GM12878 (cell line): Measurements from ENCODE around the gene NAT8L. TPM values are rescaled to one million over a fixed set of nuclear protein-coding genes. Genes with fewer than 3 reads are reported as not detected.

ENCODE experiments used
- ATAC-seq: fragments of 200-7000 bp; cut with Tn5 transposase; 3 replicates; pipeline ENCODE4 v1.9.1; 2020; ENCODE audit warnings: mild to moderate bottlenecking, moderate library complexity
- BruUV-seq: library from RNA; stranded (reverse); fragments of 400-500 nt; replicated peaks from 2 replicates; lab custom pipeline; 2021; lab: Mats Ljungman, UMichigan
- CTCF ChIA-PET: fragments of 300-600 bp; sonication (Branson Sonifier 250); formaldehyde crosslinking; extraction: SDS; loops from one replicate; lab custom pipeline; 2021; ENCODE audit warnings: inconsistent platforms; lab: Yijun Ruan, JAX
- POLR2A ChIA-PET: fragments of 350-600 bp; formaldehyde crosslinking; extraction: SDS; loops from one replicate; lab custom pipeline; 2021; ENCODE audit warnings: inconsistent platforms; lab: Charles Lee
- RAD21 ChIA-PET: fragments of 300-600 bp; sonication (Branson Sonifier 250); formaldehyde crosslinking; loops from one replicate; lab custom pipeline; 2023; ENCODE audit warnings: antibody characterized with exemption; ENCODE audit not compliant: unreplicated experiment; lab: Charles Lee
- SMC1A ChIA-PET: fragments of 300-600 bp; sonication (Branson Sonifier 250); formaldehyde crosslinking; loops from one replicate; lab custom pipeline; 2023; ENCODE audit not compliant: unreplicated experiment, uncharacterized antibody; lab: Charles Lee
- DNase-seq: peaks from one replicate; pipeline ENCODE4 v3.0.0-alpha.2; 2011; ENCODE audit warnings: low read depth, low spot score
- FAIRE-seq: peaks from 3 replicates; lab custom pipeline; 2011; peaks lifted over from hg19 to GRCh38; lab: Jason Lieb, UNC
- H2AFZ ChIP-seq: 2 replicates; pipeline ENCODE4 v1.6.0; 2011; ENCODE audit warnings: low read depth, low read length, control low read depth; ENCODE audit not compliant: control insufficient read depth
- H3K27ac ChIP-seq: 2 replicates; pipeline ENCODE4 v1.5.1; 2011; ENCODE audit warnings: control low read depth; ENCODE audit not compliant: control insufficient read depth, insufficient read depth
- H3K27me3 ChIP-seq, 2 experiments: replicated peaks in 1 of 2; 2 replicates each; pipeline versions ENCODE4 v1.6.0 to v1.6.1; 2011; ENCODE audit warnings: low read length in 1 of 2; ENCODE audit not compliant: control insufficient read depth in 2 of 2, insufficient read depth in 2 of 2
- H3K36me3 ChIP-seq, 2 experiments: 2 replicates each; pipeline ENCODE4 v1.5.1; 2011; ENCODE audit warnings: low read length in 1 of 2; ENCODE audit not compliant: control insufficient read depth in 2 of 2, insufficient read depth in 2 of 2
- H3K4me1 ChIP-seq: 2 replicates; pipeline ENCODE4 v1.6.1; 2011; ENCODE audit warnings: mild to moderate bottlenecking, low read length, moderate library complexity, mixed read lengths; ENCODE audit not compliant: control insufficient read depth, insufficient read depth
- H3K4me2 ChIP-seq: 2 replicates; pipeline ENCODE4 v1.6.0; 2011; ENCODE audit warnings: control low read depth; ENCODE audit not compliant: control insufficient read depth, insufficient read depth
- H3K4me3 ChIP-seq: fragments of 200-600 bp; sonication (generic); 2 replicates; pipeline ENCODE4 v1.5.1; 2016
- H3K79me2 ChIP-seq: 2 replicates; pipeline ENCODE4 v1.6.0; 2011; ENCODE audit warnings: low read length; ENCODE audit not compliant: control insufficient read depth, insufficient read depth
- H3K9ac ChIP-seq: 2 replicates; pipeline ENCODE4 v1.8.0; 2011; ENCODE audit warnings: low read length, control low read depth, mixed read lengths; ENCODE audit not compliant: control insufficient read depth, insufficient read depth
- H3K9me3 ChIP-seq: replicated peaks from 3 replicates; pipeline ENCODE4 v1.5.1; 2011; ENCODE audit warnings: mild to moderate bottlenecking, low read length; ENCODE audit not compliant: control insufficient read depth, insufficient read depth
- H4K20me1 ChIP-seq: 2 replicates; pipeline ENCODE4 v1.6.0; 2011; ENCODE audit not compliant: control insufficient read depth, insufficient read depth
- PML ChIP-seq: IDR thresholded peaks from 2 replicates; pipeline ENCODE4 v1.6.1; 2012; ENCODE audit warnings: low read length, inconsistent platforms
- RAD51 ChIP-seq: fragments of 450-650 bp; IDR thresholded peaks from 2 replicates; pipeline ENCODE4 v1.6.1; 2016; ENCODE audit warnings: moderate library complexity, mild to moderate bottlenecking, inconsistent platforms
- SIN3A ChIP-seq: IDR thresholded peaks from 2 replicates; pipeline ENCODE4 v1.6.1; 2012; ENCODE audit warnings: low read depth, low read length, improper control_type of control experiment
- SMC3 ChIP-seq: IDR thresholded peaks from 2 replicates; pipeline ENCODE4 v1.6.1; 2011; ENCODE audit warnings: low read length, improper control_type of control experiment, borderline replicate concordance
- TCF7 ChIP-seq: IDR thresholded peaks from 2 replicates; pipeline ENCODE4 v1.6.1; 2014; ENCODE audit warnings: antibody characterized with exemption, borderline replicate concordance
- WGBS: methylation state at CpG from one replicate; pipeline ENCODE4 v1.1.6; 2016; ENCODE audit warnings: low lambda C conversion rate; ENCODE audit not compliant: insufficient replicate concordance, insufficient coverage; ENCODE audit errors: missing lambda C conversion rate; 5-methylcytosine and 5-hydroxymethylcytosine counted together
- in situ Hi-C: fragments of 300-500 bp; cut with MboI; formaldehyde crosslinking; loops from 9 replicates; pipeline ENCODE4 v1.14.3; 2018; ENCODE audit warnings: mixed read lengths
- intact Hi-C: fragments of 100-400 bp; cut with micrococcal nuclease; formaldehyde crosslinking; loops from one replicate; pipeline ENCODE4 v1.14.2; 2022; ENCODE audit not compliant: unreplicated experiment
- polyA plus RNA-seq, 11 experiments: library from polyadenylated mRNA; depleted of rRNA in 4 of 11; unstranded in 6 of 11; stranded (reverse) in 5 of 11; fragments of >200 nt; fragmentation: Nextera tagmentation in 4 of 11; fragmentation: Illumina TruSeq in 1 of 11; extraction: Ambion mirVana in 4 of 11; extraction: Trizol in 1 of 11; gene quantifications; 1 replicate in 1 of 11; 2 replicates in 10 of 11; pipeline versions ENCODE4 v1.2.1 to v1.2.3, GENCODE V29; 2011 to 2016; ENCODE audit warnings: inconsistent platforms in 2 of 11, missing spikeins in 2 of 11, low read depth in 1 of 11
- total RNA-seq, 4 experiments: library from RNA; depleted of rRNA in 3 of 4; stranded (reverse); fragments of >200 nt in 3 of 4; fragmentation: Illumina TruSeq in 1 of 4; extraction: Trizol in 1 of 4; gene quantifications; 2 replicates each; pipeline versions ENCODE4 v1.2.1 to v1.2.3, GENCODE V29; 2013 to 2021
- TF ChIP-seq, protein P1 (sequence below): fragments of 450-650 bp; IDR thresholded peaks from 2 replicates; pipeline ENCODE4 v1.6.1; 2017; ENCODE audit warnings: mild to moderate bottlenecking
- TF ChIP-seq, protein P2 (sequence below): fragments of 450-650 bp; IDR thresholded peaks from 2 replicates; pipeline ENCODE4 v1.6.1; 2017; ENCODE audit warnings: low read depth, mild to moderate bottlenecking, moderate library complexity

The NAT8L gene
- total and polyA plus RNA-seq, 10 of the 15 experiments (the other 5 are each of a cell fraction or from before 2014, with no cell fraction given), result 0.01 to 0.31 (median 0.11) TPM; not detected in 5

DNA sequence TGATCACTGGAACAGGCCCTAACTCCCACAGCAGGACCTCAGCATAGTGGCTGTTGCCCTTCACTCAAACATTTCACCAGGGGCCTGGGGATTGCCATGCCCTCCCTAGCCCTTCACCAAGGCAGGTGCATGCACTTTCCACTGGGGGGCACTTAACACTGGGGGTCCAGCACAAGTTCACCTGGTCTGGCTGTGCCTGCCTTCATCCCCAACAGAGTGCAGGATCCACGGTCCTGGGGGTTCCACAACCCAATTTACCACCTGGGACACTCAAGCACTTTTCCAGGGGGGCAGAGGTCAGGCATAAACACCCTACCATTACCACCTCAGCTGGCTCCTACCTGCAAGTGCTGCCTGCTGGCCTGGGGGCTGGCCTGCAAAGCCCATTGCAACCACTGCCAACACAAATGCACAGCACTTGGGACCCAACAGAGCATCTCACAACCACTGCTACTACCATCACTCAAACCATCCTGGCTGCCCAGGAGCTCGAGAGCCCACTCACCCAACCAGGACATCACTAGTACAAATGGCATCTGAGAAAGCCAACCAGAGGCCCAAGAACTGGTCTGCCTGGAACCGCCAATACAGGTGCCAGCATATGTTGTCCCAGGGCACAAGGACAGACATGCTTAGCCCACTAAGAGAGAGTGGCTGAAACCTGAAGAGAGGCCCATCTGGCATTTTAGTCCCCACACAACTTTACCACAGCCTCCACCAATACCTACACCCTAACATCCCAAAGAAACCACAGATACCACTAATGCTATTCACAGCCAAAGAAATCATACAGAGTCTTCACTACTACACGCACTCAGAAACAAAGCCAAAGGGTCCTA, 43.1 kb downstream of the NAT8L start (continued):
- no peak for TF ChIP-seq SMC3
- TF ChIP-seq, protein P1, sequence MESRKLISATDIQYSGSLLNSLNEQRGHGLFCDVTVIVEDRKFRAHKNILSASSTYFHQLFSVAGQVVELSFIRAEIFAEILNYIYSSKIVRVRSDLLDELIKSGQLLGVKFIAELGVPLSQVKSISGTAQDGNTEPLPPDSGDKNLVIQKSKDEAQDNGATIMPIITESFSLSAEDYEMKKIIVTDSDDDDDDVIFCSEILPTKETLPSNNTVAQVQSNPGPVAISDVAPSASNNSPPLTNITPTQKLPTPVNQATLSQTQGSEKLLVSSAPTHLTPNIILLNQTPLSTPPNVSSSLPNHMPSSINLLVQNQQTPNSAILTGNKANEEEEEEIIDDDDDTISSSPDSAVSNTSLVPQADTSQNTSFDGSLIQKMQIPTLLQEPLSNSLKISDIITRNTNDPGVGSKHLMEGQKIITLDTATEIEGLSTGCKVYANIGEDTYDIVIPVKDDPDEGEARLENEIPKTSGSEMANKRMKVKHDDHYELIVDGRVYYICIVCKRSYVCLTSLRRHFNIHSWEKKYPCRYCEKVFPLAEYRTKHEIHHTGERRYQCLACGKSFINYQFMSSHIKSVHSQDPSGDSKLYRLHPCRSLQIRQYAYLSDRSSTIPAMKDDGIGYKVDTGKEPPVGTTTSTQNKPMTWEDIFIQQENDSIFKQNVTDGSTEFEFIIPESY, result no peak

DNA sequence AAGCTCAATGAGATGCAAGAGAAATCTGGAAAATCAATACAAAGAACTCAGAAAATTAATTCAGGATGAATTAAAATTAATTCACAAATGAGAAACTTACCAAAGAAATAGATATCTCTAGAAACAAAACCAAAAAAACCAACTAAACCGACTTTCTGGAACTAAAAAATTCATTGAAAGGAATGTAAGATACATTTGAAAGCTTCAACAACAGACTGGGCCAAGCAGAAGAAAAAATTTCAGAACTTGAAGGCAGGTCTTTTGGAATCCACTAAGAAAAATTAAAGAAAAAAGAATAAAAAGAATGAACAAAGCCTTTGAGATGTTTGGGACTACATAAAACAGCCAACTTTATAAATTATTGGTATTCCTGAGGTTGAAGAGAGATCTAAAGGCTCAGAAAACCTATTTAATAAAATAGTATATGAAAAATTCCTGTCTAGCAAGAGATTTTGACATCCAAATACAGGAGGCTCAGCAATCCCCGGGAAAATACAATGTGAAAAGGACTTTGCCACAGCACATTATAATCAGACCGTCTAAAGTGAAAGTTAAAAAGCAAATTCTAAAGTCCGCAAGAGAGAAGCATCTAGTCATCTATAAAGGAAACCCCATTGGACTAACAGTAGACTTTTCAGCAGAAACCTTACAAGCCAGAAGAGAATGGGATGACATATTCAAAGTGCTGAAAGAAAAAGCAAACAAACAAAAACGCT, 44.2 kb downstream of the NAT8L start:
- Histone ChIP-seq H3K9me3 (peaks cover 22% of the 10 kb centered on the region), H3K27ac (no peak overlapping the region), H4K20me1 (no peaks in the 10 kb centered on the region), H3K9ac (no peak overlapping the region), H3K4me1 (peaks cover 8% of the 10 kb centered on the region), H3K4me3 (no peak overlapping the region), H3K79me2 (no peaks in the 10 kb centered on the region), H3K36me3 (no peaks in the 10 kb centered on the region), H3K4me2 (no peak overlapping the region), H3K27me3 (no peaks in the 10 kb centered on the region), H2AFZ (no peak overlapping the region)
- in situ Hi-C loops (no loop called here), intact Hi-C loops (no loop called here)
- SMC1A ChIA-PET, result no interaction called here
- DNase-seq (no peak), FAIRE-seq (no peak), ATAC-seq (no peak)
- no TSS peak for BruUV-seq
- WGBS, result 65% methylated on average over 5 of the region's 5 CpGs
- CTCF ChIA-PET, result interaction anchor here (1.1 kb wide), 1 partner anchor 38 kb away, joined by 3 read pairs; no protein-coding TSS in a partner anchor
- TF ChIP-seq SIN3A (no peak), PML (no peak), RAD51 (no peak), TCF7 (no peak)
- TF ChIP-seq, protein P2, sequence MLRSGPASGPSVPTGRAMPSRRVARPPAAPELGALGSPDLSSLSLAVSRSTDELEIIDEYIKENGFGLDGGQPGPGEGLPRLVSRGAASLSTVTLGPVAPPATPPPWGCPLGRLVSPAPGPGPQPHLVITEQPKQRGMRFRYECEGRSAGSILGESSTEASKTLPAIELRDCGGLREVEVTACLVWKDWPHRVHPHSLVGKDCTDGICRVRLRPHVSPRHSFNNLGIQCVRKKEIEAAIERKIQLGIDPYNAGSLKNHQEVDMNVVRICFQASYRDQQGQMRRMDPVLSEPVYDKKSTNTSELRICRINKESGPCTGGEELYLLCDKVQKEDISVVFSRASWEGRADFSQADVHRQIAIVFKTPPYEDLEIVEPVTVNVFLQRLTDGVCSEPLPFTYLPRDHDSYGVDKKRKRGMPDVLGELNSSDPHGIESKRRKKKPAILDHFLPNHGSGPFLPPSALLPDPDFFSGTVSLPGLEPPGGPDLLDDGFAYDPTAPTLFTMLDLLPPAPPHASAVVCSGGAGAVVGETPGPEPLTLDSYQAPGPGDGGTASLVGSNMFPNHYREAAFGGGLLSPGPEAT, result no peak
- RAD21 ChIA-PET, result no interaction called here
- POLR2A ChIA-PET, result no interaction called here
